Measurements from ENCODE around the gene CLN5.
A peak's percentile ranks its signal among the peaks of the same experiment; 100 is the strongest.
"Not testable (repeated sequence)": the region's sequence is repeated elsewhere in the genome, so short reads cannot be mapped to it uniquely, and the experiment has no call there.

The CLN5 gene

GRCh38 chr13:76976490-76976889 lies 15.4 kb upstream of the CLN5 start:
- DNase-seq, result no peak

- no peak for DNase-seq
These were observed 15.0 kb upstream of the CLN5 start for GRCh38 chr13:76976929-76977328.

DNA sequence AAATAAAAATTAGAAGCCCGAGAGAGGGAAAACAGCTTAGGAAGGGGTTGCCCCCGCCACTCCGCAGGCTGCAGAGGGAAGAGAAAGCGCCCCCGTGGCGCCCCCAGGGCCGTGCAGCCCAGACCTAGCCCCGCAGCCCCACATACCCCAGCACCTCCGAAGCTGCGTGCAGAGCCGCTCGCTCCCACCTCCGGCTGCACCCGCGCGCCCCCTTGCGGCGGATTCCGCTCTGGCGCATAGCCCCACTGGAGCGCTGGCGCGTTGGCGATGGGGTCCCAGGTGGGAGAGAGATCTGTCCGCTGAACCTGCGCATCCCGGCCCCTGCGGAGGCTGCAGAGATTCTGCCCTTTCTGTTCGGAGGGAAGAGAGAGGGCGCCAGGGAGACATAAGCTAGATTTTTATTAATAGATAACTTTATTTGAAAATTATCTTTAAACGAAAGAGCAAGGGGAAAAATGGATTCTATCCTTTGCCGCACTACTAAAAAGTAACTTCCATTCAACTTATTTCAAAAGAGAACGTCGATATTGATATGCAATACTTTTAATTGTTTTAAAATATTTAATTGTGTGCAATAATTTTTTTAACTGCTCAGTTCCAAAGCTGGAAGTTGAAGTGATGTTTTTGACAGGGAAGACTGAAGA lies 11.7 kb upstream of the CLN5 start:
- peak; percentile 44 to 90 for DNase-seq

DNA sequence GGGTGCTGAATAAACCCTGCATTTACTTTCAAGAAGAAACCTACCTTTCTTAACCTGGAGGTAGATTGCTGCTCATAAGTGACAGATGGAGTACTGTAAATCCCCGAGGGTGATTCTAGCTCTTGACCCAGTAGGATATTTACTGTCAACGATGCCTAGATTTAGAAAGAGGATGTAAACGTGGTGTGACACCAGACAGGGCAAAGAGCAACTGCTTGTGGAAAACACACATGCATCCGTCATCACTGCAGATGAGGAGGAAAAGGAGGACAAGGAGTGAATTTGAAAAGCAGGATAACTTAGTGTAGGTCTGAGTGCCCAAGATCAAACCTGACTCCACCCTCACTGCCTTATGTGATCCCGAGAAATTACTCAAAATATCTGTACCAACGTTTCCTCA lies 9.8 kb upstream of the CLN5 start:
- DNase-seq, result peak in 1 of 2 donors; percentile 31

- DNase-seq, result no peak
These were observed 8.2 kb upstream of the CLN5 start for GRCh38 chr13:76983676-76984075.

GRCh38 chr13:76991432-76991795 lies 467 bp upstream of the CLN5 start:
- no peak for DNase-seq

GRCh38 chr13:76992548-76993001 lies 694 bp downstream of the CLN5 start:
- DNase-seq, result peak; percentile 47 to 67

- DNase-seq, result peak; percentile 54 to 81
These were observed 1.1 kb downstream of the CLN5 start for GRCh38 chr13:76993021-76993420.

DNA sequence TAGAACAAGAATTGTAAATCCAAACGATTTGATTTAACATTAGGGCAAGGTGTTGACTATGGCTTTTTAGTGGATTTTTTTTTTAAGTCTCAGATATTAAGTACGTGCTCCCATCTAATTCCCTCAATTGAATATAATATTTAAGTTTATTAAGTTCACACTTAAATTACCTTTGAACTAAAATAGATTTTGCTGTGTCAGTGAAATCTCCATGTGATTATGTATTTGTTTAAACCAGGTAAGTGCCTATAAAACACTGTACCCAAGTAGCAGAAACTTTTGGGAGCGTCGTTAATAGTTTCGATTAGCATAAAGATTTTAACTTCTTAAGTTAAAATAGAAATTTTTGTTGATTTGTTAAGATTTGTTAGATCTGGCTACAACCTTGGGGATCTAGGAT lies 1.6 kb downstream of the CLN5 start:
- DNase-seq, result no peak

DNA sequence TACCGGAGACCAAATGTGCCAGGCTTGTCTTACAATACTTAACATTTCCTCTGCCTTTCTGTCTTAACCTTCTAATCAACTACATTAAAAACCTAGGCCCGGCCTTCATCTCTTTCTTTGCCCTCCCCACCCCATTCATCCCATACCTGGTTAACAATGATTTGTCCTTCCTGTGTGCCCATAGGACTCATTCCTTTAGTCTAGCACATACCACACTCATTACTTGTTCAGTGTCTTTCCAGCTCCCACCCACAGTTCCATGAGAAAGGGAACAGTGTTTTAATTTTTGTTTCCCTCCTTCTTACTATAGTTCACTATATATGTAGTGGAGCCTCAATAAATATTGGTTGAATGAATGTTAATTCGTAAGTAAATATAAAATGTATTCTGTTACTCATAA lies 2.4 kb downstream of the CLN5 start:
- DNase-seq, result no peak

GRCh38 chr13:77000475-77000874 lies 8.6 kb downstream of the CLN5 start:
- DNase-seq, result no peak

GRCh38 chr13:77001540-77001939 lies 9.7 kb downstream of the CLN5 start:
- DNase-seq, result no peak

DNA sequence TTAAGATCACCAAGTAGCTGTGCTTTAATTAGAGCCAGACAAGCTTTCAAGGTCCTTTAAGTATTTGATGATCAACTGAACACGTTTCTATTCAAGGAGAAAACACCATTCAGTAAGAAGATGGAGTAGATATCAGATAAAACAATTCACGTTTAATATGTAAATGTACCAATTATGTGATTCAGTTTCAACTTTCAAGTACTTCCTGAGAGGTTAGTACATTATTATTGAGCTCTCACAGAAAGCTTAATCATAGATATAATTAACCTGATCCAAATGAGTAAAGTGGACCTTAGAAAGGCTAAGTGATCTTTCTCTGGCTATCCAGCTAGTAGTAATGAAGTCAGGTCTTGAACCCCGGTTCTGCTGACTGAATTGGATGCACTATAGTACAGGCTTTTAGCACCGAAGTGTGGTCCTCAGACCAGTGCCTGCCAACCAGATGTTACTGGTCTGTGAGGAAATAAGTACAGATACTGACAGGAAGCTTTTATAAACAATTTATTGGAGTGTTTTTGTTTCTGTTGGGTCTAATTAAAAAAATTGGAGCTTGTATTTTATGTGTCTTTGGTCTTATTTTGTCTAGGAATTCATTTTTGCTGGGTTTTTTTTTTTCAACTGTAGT lies 10.2 kb downstream of the CLN5 start:
- no peak for DNase-seq

DNA sequence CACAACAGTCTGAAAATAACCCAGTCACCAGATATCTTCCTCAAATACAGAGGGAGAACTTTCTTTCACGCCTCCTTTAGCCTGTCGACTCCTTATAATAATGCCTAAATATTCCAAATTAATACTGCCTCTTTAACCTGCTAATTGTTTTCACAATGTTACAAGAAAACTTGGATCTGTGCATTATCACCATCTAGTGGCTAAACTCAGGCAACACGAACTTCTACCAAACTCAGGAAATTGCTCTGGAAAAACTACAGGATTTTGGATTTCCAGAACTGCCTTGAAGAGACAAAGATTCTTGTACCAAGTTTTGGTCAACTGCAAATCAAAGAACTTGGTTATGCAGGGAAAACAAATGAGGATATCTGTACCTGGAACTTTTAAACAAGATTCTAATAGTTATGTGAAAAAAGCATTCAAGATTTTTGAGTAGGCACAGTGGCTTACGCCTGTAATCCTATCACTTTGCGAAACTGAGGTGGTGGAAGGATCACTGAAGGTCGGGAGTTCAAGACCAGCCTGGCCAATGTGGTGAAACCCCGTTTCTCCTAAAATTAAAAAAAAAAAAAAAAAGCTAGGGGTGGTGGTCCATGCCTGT lies 10.8 kb downstream of the CLN5 start:
- peak; percentile 19 to 59 for DNase-seq

GRCh38 chr13:77008337-77008736 lies 16.5 kb downstream of the CLN5 start:
- not testable (repeated sequence) for DNase-seq

DNA sequence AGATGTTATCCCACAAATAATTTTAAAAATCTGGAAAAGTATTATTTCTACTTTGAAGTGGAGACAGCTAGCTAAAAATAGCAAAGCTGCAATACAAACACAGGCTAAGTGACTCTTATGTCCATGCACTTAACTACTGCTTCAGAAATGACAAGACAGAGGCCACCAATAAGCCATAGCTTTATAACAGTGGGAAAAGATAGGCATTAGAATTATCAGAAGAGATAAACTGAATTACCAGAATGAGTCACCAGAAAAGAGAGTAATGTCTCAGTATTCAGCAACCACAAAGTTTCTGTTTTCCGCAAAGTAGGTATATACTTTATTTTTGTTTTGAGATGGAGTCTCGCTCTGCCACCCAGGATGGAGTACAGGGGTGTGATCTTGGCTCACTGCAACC lies 17.1 kb downstream of the CLN5 start:
- DNase-seq, result no peak

DNA sequence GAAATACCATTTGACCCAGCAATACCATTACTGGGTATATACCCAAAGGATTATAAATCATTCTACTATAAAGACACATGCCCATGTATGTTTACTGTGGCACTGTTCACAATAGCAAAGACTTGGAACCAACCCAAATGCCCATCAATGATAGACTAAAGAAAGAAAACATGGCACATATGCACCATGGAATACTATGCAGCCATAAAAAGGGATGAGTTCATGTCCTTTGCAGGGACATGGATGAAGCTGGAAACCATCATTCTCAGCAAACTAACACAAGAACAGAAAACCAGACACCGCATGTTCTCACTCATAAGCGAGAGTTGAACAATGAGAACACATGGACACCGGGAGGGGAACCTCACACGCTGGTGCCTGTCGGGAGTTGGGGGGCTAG lies 17.8 kb downstream of the CLN5 start:
- not testable (repeated sequence) for DNase-seq

DNA sequence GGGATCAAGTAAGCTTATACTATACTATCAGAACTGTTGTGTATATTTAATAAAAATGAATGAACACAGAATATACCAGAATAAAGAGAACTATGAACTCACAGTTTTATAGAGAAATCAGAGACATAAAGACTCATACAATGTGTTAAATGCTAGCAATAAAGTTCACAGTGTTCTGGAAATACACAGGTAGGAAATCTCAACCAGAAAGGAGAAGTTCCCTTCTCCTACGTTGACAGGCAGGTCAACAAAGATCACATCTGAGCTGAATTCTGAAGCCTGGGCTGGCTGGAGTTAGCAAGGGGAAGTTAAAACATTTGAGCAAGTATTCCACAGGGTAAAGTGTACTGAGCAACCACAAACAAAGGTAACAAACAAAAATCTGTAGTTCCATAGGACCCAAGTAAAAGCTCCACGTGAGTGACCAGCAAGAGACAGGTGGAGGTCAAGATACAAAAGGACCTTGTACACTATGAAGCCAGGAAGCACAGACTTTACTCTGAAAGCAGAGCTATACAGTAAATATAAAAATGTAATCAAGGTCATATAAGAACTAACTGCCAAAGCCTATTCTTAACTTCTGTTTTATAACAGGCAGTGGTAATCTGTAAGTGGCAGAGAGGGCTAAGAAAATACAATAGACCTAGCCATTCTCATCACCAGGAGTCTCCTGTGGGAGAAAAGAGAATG lies 22.1 kb downstream of the CLN5 start:
- no peak for DNase-seq

- no peak for DNase-seq
These were observed 23.2 kb downstream of the CLN5 start for GRCh38 chr13:77014906-77015685.

DNA sequence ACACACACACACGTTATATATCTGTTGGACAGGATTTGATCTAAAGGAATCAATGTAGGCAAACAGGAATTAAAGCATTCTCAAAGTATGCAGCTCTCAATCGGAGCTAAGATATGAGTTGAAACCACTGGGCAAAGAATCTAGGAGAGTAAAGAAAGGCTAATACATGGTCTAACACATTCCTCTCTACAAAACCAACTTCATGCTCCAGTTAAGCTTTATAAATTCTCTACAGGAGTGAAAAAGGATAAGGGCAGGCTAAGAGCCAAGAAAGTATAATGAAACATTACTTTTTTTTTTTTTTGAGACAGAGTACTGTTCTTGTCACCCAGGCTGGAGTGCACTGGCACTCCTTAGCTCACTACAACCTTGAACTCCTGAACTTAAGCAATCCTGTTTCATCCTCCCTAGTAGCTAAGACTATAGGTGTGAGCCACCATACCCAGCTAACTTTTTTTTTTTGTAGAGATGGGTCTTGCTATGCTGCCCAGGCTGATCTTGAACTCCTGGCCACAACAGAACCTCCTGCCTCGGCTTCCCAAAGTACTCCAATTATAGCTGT lies 24.5 kb downstream of the CLN5 start:
- no peak for DNase-seq

DNA sequence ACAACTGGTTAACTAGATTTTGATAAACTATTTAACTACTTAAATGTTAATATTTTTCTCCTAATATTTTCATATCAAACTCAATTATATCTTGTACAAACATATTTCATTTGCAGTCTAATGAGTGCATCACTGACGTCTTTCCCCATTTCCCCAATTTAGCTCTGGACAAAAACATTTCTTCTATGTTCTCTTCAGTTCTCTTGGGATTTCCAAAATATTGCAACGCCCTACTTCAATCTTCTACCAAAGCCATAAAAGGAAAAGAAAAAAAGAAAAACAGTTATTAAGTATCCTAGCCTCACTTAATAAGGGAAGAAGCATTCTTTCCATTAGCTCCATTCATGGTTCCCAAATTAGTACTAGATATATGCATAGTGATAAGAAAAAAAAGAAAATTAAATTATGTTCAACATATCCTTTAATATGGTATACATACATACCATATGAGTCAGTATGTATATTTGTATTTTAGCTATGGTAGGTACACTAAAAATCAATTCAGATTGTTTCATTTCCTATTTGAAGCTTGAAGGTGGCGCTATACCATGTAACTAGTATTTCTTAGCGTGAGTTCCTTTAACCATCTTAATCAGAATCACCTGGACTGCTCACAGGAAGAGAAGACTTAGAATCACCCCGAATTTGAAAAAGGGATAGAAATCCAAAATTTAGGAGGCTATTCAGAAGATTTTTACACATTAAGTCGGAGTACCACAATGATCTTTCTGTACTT lies 25.2 kb downstream of the CLN5 start:
- peak; percentile 60 to 68 for DNase-seq

GRCh38 chr13:77019756-77020155 lies 27.9 kb downstream of the CLN5 start:
- no peak for DNase-seq

Measured in inflammatory macrophage treated with lipopolysaccharide for 1 hour (primary cell).